Stimulated activated naive CD4-positive, alpha-beta T cell (primary cell): ENCODE data around the gene GSG1.
"Not testable (repeated sequence)": the region's sequence is repeated elsewhere in the genome, so short reads cannot be mapped to it uniquely, and the experiment has no call there.

Experiments
- DNase-seq, 6 experiments: peaks; one replicate each; lab custom pipeline; 2025; lab: John Stamatoyannopoulos, UW

Gene GSG1

DNA sequence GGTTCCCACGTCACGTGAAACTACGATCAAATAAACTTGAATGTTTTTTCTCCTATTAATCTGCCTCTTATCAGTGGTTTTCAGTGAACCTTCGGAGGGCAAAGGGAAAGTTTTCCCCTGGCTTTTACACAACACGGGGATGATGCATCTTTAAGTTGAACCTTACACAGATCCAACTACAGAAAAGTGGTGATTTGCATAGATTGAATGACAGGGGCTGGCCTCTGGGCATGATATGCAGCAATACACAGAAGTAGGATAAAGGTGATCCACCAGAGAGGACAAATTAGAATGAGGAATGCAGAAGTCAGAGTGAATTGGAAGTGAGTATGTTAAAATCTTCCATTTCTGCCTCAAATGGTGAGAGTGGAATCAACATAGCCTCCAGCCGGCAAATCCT, 11.6 kb downstream of the GSG1 start:
- DNase-seq: no peak

DNA sequence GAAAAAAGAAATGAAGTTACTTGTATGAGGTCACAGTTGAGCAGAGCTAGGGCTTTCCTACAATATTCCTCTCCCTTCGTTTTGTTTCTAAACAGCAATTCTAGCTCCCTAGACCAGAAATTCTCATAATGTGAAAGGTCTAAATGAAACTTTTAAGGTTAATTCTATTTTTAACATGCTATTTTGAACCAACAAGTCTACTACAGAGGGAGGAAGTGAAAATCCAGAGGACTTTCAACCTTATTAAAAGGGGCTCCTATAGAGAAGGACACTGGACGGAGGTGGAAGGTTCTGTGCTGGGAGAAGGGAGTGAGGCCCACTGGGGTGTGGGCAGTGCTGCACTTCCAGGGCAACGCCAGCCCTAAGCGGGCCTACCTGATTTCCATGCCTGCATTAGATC, 13.4 kb downstream of the GSG1 start:
- DNase-seq: no peak

DNA sequence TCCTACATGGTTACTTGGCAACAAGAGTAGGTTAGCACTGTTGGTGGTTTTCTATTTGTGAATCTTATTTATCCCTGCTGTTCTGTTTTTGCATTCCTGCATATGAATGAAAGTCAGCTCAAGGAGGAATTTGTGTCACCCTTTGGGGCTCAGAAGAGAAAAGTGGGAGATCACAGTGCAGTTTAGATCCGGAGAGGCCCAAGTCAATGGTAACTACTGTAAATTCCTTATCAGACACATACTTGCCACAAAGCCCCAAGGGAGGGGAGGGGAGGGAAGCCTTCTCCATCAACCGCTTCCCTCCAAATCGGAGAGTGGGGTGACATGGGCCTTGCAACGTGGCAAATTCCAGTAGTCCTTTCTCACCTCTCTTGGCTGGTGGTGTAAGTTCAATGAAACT, 15.0 kb downstream of the GSG1 start:
- DNase-seq: no peak

DNA sequence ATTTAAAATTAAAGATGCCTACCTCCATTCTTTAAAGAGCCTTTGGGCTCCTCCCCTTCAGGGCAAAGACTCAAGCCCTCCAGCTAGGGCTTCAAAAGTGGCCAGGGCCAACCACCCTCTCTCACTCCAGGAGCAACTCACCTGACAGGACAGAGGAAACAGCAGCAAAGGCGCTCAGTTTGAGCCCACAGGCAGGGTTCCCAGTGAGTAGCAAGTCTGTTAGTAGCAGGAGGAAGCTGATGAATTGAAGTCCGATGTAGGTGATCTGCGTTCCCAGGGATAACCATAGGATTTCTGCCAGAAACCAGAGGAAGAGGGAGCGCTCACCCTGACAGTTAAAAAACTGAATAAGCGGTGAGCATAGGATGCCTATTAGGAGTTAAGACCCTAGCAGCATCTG, 15.7 kb downstream of the GSG1 start:
- no peak for DNase-seq

GRCh38 chr12:13085968-13086686, 17.3 kb downstream of the GSG1 start:
- no peak for DNase-seq

GRCh38 chr12:13084898-13085640, 18.4 kb downstream of the GSG1 start:
- DNase-seq: no peak

- not testable (repeated sequence) for DNase-seq
Observed at GRCh38 chr12:13083638-13084037, 19.8 kb downstream of the GSG1 start.

GRCh38 chr12:13082861-13083260, 20.6 kb downstream of the GSG1 start:
- no peak for DNase-seq

DNA sequence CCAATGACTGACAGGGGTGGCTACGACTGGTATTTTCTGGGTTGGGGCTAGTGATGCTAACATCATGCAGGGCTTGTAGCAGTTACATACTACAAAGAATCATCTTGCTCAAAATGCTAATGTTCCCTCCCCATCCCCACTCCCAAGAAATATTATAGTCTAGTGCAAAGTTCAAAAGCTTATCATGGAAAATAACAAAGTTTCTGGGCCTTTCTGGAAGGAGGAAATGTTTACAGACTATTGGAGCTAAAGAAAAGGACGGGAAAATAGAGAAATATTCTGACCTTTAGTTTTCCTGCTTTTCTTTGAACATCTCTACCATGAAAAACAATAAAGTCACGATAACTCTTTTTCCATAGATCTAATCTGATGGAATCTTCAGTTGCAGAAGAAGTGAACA, 23.2 kb downstream of the GSG1 start:
- no peak for DNase-seq

GRCh38 chr12:13079440-13079906, 24.0 kb downstream of the GSG1 start:
- no peak for DNase-seq

GRCh38 chr12:13075786-13076570, 27.5 kb downstream of the GSG1 start:
- no peak for DNase-seq

GRCh38 chr12:13075118-13075480, 28.4 kb downstream of the GSG1 start:
- no peak for DNase-seq

DNA sequence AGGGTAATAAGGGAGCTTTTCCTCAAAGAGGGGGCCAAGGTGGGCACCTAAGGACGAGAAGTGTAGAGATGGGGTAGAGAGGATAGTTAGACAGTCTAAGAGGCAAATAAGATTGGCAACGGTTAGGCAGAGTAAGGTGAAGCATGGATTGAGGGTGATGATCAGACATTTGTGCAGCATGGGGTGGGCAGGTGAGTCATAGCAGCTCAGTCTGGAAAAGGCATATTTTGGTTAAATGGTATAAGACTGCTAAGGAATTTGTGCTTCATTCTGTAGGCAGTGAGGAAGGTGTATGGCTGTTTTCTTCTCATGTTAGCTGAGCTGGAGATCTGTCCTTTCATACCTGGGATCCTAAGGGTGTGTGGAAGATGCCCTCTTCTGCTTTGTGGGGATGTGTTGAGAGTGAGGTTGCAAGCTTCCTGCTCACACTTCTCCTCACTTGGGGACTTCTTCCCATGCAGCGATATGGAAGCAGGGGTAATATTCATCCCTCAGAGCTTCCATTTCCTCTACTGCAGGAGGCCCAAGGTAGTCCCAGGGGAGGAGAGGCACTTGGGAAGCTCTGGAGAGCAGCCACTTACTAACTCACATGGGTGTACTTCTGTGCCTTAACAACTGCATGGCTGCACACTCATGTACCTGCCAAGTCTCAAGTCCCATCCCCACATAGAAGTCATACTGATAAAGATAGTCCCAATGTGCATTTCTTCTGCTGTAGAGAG, 28.9 kb downstream of the GSG1 start:
- no peak for DNase-seq

GRCh38 chr12:13073173-13073572, 30.3 kb downstream of the GSG1 start:
- DNase-seq: no peak

DNA sequence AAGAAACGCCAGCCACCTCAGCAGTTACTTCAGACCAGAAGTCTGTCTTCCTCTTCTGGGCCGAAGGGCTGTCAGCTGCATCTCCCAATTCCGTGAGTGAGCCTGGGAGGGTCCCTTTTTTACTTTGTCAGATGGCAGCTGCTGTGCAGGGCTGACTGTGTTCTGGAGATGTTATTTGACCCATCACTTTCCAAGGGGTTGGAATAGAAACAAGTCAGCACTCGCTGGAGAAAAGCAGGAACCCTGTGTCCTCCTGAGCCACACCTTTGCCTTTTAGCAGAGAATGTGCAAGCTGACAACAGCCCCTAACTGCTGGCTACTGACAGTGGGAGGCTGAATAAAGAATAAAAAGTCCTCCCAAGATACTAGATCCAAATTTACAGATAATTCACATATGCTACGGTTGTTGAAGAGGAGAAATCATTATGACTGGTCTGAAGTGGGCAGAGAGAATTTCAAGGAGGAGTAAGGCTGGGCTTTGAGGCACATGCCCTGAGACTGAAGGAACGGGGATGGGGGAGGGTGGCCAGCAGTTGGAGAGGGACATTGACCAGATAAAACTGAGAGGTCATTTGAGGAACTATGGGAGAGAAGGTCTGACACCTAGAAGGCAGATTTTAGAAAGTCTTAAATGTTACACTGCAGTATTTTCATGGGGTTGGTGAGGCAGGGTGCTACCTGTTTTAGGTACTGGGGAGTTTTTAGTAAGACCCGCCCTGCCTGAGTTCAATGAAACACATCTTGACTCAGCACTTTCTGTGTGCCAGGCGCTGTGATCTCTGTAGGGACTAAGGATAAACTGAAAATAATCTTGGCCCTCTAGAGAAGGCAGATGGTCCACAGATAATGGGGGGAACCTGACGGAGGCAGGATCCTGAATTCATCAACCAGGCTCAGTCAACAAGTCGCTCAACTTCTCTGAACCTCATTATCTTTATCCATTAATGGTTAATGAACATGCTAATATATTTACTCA, 31.9 kb downstream of the GSG1 start:
- DNase-seq: no peak

DNA sequence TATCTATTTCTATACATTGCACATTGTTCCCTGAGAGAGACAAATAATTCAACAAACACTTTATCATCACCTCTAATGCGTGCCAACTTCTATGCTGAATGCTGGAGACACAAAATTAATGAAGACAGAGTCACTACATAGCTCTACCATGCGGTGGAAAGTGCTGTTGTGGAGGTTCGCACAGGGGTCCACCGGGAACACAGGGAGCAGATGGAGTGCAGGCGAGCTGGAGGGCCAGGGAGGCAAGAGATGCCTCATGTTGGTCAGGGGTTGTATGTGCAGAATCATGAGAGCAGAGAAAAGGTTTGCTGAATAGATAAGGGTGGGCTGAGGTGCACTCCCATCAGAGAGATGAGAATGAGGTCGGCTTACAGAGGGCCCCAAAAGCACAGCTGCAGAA, 34.1 kb downstream of the GSG1 start:
- no peak for DNase-seq

DNA sequence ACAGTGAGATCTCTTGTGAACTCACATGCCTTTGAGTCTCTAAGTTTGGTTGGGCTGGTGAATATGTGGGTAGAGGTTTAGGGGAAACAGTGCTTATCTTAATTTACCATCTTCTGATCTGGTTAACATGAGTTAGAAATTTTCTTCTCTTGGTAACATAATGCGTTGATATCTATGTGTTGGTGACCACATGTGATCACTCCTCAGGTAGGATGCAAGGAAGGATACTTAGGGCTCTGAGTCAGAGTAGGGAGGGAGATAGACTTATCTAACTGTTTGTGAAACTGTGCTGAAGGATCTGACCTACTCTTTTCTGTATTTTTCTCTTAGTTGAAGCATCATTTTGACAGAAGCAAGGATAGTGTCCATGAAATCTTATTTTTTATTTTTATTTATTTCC, 36.1 kb downstream of the GSG1 start:
- DNase-seq: no peak

GRCh38 chr12:13066459-13066858, 37.0 kb downstream of the GSG1 start:
- DNase-seq: no peak

DNA sequence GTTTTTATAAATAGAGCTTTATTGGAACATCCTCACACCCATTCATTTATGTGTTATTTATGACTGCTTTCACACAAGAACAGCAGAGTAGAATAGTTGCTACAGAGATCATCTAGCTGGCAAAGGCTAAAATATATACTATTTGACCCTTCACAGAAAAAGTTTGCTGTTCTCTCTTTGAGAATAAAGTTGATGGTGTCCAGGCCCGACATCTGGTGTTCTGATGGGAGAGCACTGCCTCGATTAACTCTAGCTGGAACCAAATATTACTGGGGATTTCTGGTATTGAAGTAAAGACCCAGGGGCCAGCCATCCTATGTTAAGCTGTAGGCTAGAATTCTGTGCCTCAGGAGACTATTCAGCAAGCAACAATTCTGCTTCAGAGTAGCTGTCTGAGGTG, 37.5 kb downstream of the GSG1 start:
- DNase-seq: no peak

GRCh38 chr12:13062669-13063068, 40.8 kb downstream of the GSG1 start:
- DNase-seq: no peak

GRCh38 chr12:13061377-13061776, 42.1 kb downstream of the GSG1 start:
- no peak for DNase-seq
